Activated B cell treated with CpG ODN at 0.5 μM for 24 hours (primary cell): ENCODE measurements around the gene ANAPC2. TPM values are rescaled to one million over a fixed set of nuclear protein-coding genes. Genes with fewer than 3 reads are reported as not detected.

ENCODE experiments used
- ATAC-seq: fragments of 200-7000 bp; cut with Tn5 transposase; one replicate; pipeline ENCODE4 v1.10.0; 2021; ENCODE audit warnings: low read depth, mild to moderate bottlenecking, moderate library complexity
- CTCF ChIA-PET: fragments of 350-600 bp; sonication (Branson Sonifier 250); formaldehyde crosslinking; loops from one replicate; lab custom pipeline; 2021; ENCODE audit warnings: antibody characterized with exemption; lab: Charles Lee
- POLR2A ChIA-PET: fragments of 350-600 bp; sonication (Branson Sonifier 250); formaldehyde crosslinking; loops from one replicate; lab custom pipeline; 2021; ENCODE audit warnings: antibody characterized with exemption; lab: Charles Lee
- DNase-seq: peaks from one replicate; pipeline ENCODE4 v3.0.0; 2022
- H3K27ac Mint-ChIP-seq: one replicate; pipeline ENCODE4 v1.8.0; 2020; ENCODE audit warnings: mixed read lengths
- H3K27me3 Mint-ChIP-seq: one replicate; pipeline ENCODE4 v1.8.0; 2021; ENCODE audit warnings: mixed read lengths
- H3K36me3 Mint-ChIP-seq: one replicate; pipeline ENCODE4 v1.8.0; 2021; ENCODE audit warnings: low read depth, mixed read lengths
- H3K4me1 Mint-ChIP-seq: one replicate; pipeline ENCODE4 v1.8.0; 2021; ENCODE audit warnings: mixed read lengths
- H3K4me3 Mint-ChIP-seq: one replicate; pipeline ENCODE4 v1.8.0; 2020; ENCODE audit warnings: mild to moderate bottlenecking, mixed read lengths
- H3K9me3 Mint-ChIP-seq: one replicate; pipeline ENCODE4 v1.8.0; 2020; ENCODE audit warnings: mixed read lengths
- CTCF ChIP-seq: fragments of 200-600 bp; IDR thresholded peaks from one replicate; pipeline ENCODE4 v1.8.0; 2022; ENCODE audit warnings: antibody characterized with exemption, mild to moderate bottlenecking
- intact Hi-C: fragments of 100-400 bp; cut with micrococcal nuclease; formaldehyde crosslinking; loops from one replicate; pipeline ENCODE4 v1.15.1; 2024
- total RNA-seq: library from RNA; stranded (reverse); gene quantifications from 2 replicates; pipeline ENCODE4 v1.2.3, GENCODE V29; 2022

Gene ANAPC2
- total RNA-seq, 1 donor from 2014 or later: 93.9 TPM

GRCh38 chr9:137146527-137146918 lies 41.8 kb downstream of the ANAPC2 start:
- ATAC-seq: no peak
- no peak overlapping the region for H3K27ac Mint-ChIP-seq
- CTCF ChIA-PET: no interaction called here

GRCh38 chr9:137145731-137146526 lies 42.4 kb downstream of the ANAPC2 start:
- DNase-seq: no peak
- Mint-ChIP-seq H3K9me3 (no peaks in the 10 kb centered on the region), H3K4me1 (peaks cover 2% of the 10 kb centered on the region), H3K36me3 (no peaks in the 10 kb centered on the region), H3K27ac (no peak overlapping the region), H3K27me3 (peaks cover 27% of the 10 kb centered on the region), H3K4me3 (no peak overlapping the region)
- intact Hi-C loops: no loop called here
- ChIA-PET CTCF (no interaction called here), POLR2A (no interaction called here)
- ATAC-seq: no peak
- no peak for TF ChIP-seq CTCF

More at GRCh38 chr9:137146527-137146918, 41.8 kb downstream of the ANAPC2 start:
- Mint-ChIP-seq H3K36me3 (no peaks in the 10 kb centered on the region), H3K9me3 (no peaks in the 10 kb centered on the region), H3K27me3 (peaks cover 26% of the 10 kb centered on the region), H3K4me1 (peaks cover 8% of the 10 kb centered on the region), H3K4me3 (no peak overlapping the region)
- POLR2A ChIA-PET: no interaction called here
- intact Hi-C loops: no loop called here
- TF ChIP-seq CTCF: no peak
- DNase-seq: no peak

- Mint-ChIP-seq H3K9me3 (no peaks in the 10 kb centered on the region), H3K4me1 (peaks cover 1% of the 10 kb centered on the region), H3K4me3 (no peak overlapping the region), H3K27ac (no peak overlapping the region), H3K36me3 (no peaks in the 10 kb centered on the region), H3K27me3 (peaks cover 41% of the 10 kb centered on the region)
- TF ChIP-seq CTCF: no peak
- ChIA-PET POLR2A (no interaction called here), CTCF (no interaction called here)
- ATAC-seq (no peak), DNase-seq (no peak)
- intact Hi-C loops: no loop called here
These were observed 44.9 kb downstream of the ANAPC2 start for GRCh38 chr9:137143459-137143858.

- intact Hi-C loops: no loop called here
- no peak overlapping the region for H3K27ac Mint-ChIP-seq
- H3K4me1 Mint-ChIP-seq: peaks cover 3% of the 10 kb centered on the region
- ChIA-PET POLR2A (no interaction called here), CTCF (no interaction called here)
- no peak for DNase-seq
- no peaks in the 10 kb centered on the region for H3K36me3 Mint-ChIP-seq
- peaks cover 48% of the 10 kb centered on the region for H3K27me3 Mint-ChIP-seq
- ATAC-seq: no peak
- H3K4me3 Mint-ChIP-seq: no peak overlapping the region
- no peak for TF ChIP-seq CTCF
- no peaks in the 10 kb centered on the region for H3K9me3 Mint-ChIP-seq
These were observed 46.1 kb downstream of the ANAPC2 start for GRCh38 chr9:137141976-137142936.
